DND-41 (cell line): Measurements from ENCODE around the gene GPRC5B.

Source experiments
- ATAC-seq: fragments of 200-7000 bp; cut with Tn5 transposase; 3 replicates; pipeline ENCODE4 v1.9.1; 2021; ENCODE audit warnings: low read depth; ENCODE audit not compliant: insufficient read depth
- DNase-seq: peaks from one replicate; pipeline ENCODE4 v3.0.0-alpha.2; 2020
- H2AFZ ChIP-seq: 2 replicates; pipeline ENCODE4 v1.6.0; 2012; ENCODE audit warnings: low read depth, low read length
- H3K27ac ChIP-seq: 2 replicates; pipeline ENCODE4 v1.5.1; 2012; ENCODE audit warnings: low read length, inconsistent platforms
- H3K27me3 ChIP-seq: fragments of 200-600 bp; sonication (generic); 2 replicates; pipeline ENCODE4 v1.6.0; 2012; ENCODE audit warnings: low read length, mild to moderate bottlenecking, inconsistent platforms; ENCODE audit not compliant: insufficient read depth, poor library complexity
- H3K36me3 ChIP-seq: 2 replicates; pipeline ENCODE4 v1.5.1; 2012; ENCODE audit warnings: low read length, inconsistent platforms; ENCODE audit not compliant: insufficient read depth
- H3K4me1 ChIP-seq: 2 replicates; pipeline ENCODE4 v1.5.1; 2012; ENCODE audit warnings: mild to moderate bottlenecking, low read length; ENCODE audit not compliant: insufficient read depth
- H3K4me2 ChIP-seq: 2 replicates; pipeline ENCODE4 v1.6.0; 2012; ENCODE audit warnings: mild to moderate bottlenecking, moderate library complexity, low read length, inconsistent platforms; ENCODE audit not compliant: insufficient read depth
- H3K4me3 ChIP-seq, 2 experiments: fragments of 200-600 bp in 1 of 2; shearing (Covaris generic) in 1 of 2; 2 replicates each; pipeline ENCODE4 v1.5.1; 2012 to 2016; ENCODE audit warnings: inconsistent platforms in 2 of 2, low read length in 2 of 2, mild to moderate bottlenecking in 2 of 2, low read depth in 1 of 2, moderate library complexity in 1 of 2
- H3K79me2 ChIP-seq: 2 replicates; pipeline ENCODE4 v1.6.0; 2012; ENCODE audit warnings: low read length, inconsistent platforms; ENCODE audit not compliant: insufficient read depth
- H3K9ac ChIP-seq: 2 replicates; pipeline ENCODE4 v1.6.0; 2012; ENCODE audit warnings: low read depth, mild to moderate bottlenecking, inconsistent platforms, low read length, moderate library complexity
- H3K9me3 ChIP-seq: 2 replicates; pipeline ENCODE4 v1.5.1; 2012; ENCODE audit warnings: low read length, moderate library complexity, mild to moderate bottlenecking, inconsistent platforms; ENCODE audit not compliant: insufficient read depth, severe bottlenecking
- H4K20me1 ChIP-seq: 2 replicates; pipeline ENCODE4 v1.6.0; 2012; ENCODE audit warnings: low read length; ENCODE audit not compliant: insufficient read depth
- CTCF ChIP-seq: IDR thresholded peaks from 2 replicates; pipeline ENCODE4 v1.5.1; 2012; ENCODE audit warnings: borderline replicate concordance, low read length, moderate library complexity, mild to moderate bottlenecking; ENCODE audit not compliant: poor library complexity, severe bottlenecking; ENCODE audit errors: extremely low read depth
- EZH2 ChIP-seq: IDR thresholded peaks from 3 replicates; pipeline ENCODE4 v1.6.1; 2012; ENCODE audit warnings: borderline replicate concordance, low read depth, mild to moderate bottlenecking, moderate library complexity, low read length, inconsistent platforms; ENCODE audit not compliant: severe bottlenecking

Gene GPRC5B

GRCh38 chr16:19833176-19833575 lies 51.5 kb downstream of the GPRC5B start:
- no peak overlapping the region for H3K9ac ChIP-seq
- ATAC-seq = no peak

GRCh38 chr16:19831678-19832077 lies 53.0 kb downstream of the GPRC5B start:
- no peaks in the 10 kb centered on the region for H3K79me2 ChIP-seq
- no peak overlapping the region for H3K4me2 ChIP-seq
- H4K20me1 ChIP-seq = no peaks in the 10 kb centered on the region
- H2AFZ ChIP-seq = no peak overlapping the region
- no peak overlapping the region for H3K27ac ChIP-seq
- H3K36me3 ChIP-seq = no peaks in the 10 kb centered on the region
- DNase-seq (no peak), ATAC-seq (no peak)
- H3K4me3 ChIP-seq = no peak overlapping the region
- no peaks in the 10 kb centered on the region for H3K9me3 ChIP-seq
- no peaks in the 10 kb centered on the region for H3K4me1 ChIP-seq
- no peak overlapping the region for H3K9ac ChIP-seq
- H3K27me3 ChIP-seq = no peaks in the 10 kb centered on the region
- no peak for TF ChIP-seq CTCF

More at GRCh38 chr16:19833176-19833575, 51.5 kb downstream of the GPRC5B start:
- DNase-seq = no peak
- H3K27me3 ChIP-seq = no peaks in the 10 kb centered on the region
- H2AFZ ChIP-seq = no peak overlapping the region
- H3K4me3 ChIP-seq = no peak overlapping the region
- no peak overlapping the region for H3K4me2 ChIP-seq
- H3K4me1 ChIP-seq = no peaks in the 10 kb centered on the region
- H3K79me2 ChIP-seq = no peaks in the 10 kb centered on the region
- TF ChIP-seq CTCF (no peak), EZH2 (no peak)
- H3K36me3 ChIP-seq = no peaks in the 10 kb centered on the region
- no peak overlapping the region for H3K27ac ChIP-seq
- H3K9me3 ChIP-seq = no peaks in the 10 kb centered on the region
- H4K20me1 ChIP-seq = no peaks in the 10 kb centered on the region

- H3K4me3 ChIP-seq = no peak overlapping the region
- H2AFZ ChIP-seq = no peak overlapping the region
- DNase-seq (no peak), ATAC-seq (no peak)
- H4K20me1 ChIP-seq = no peaks in the 10 kb centered on the region
- no peaks in the 10 kb centered on the region for H3K79me2 ChIP-seq
- no peaks in the 10 kb centered on the region for H3K27me3 ChIP-seq
- no peaks in the 10 kb centered on the region for H3K4me1 ChIP-seq
- H3K9ac ChIP-seq = no peak overlapping the region
- no peak overlapping the region for H3K4me2 ChIP-seq
- TF ChIP-seq CTCF = no peak
- TF ChIP-seq EZH2 = no peak
- H3K36me3 ChIP-seq = no peaks in the 10 kb centered on the region
- H3K27ac ChIP-seq = no peak overlapping the region
- no peaks in the 10 kb centered on the region for H3K9me3 ChIP-seq
These were observed 53.6 kb downstream of the GPRC5B start for GRCh38 chr16:19830902-19831560.
